H1 (cell line): ENCODE results near the gene ZNF318. TPM values are rescaled to one million over a fixed set of nuclear protein-coding genes. Genes with fewer than 3 reads are reported as not detected.

Experiments
- CTCF ChIA-PET: fragments of 300-600 bp; sonication (Branson Sonifier 250); formaldehyde crosslinking; loops from one replicate; lab custom pipeline; 2021; ENCODE audit not compliant: partially characterized antibody; lab: Charles Lee
- POLR2A ChIA-PET: fragments of 300-600 bp; sonication (Branson Sonifier 250); formaldehyde crosslinking; loops from one replicate; lab custom pipeline; 2021; ENCODE audit warnings: inconsistent platforms; ENCODE audit not compliant: partially characterized antibody; lab: Charles Lee
- DNase-seq, 2 experiments: peaks; one replicate each; pipeline versions ENCODE4 v3.0.0 to v3.0.0-alpha.2; 2010 to 2022; ENCODE audit warnings: low spot score in 2 of 2, low read depth in 1 of 2, mixed read lengths in 1 of 2
- FAIRE-seq: peaks from 2 replicates; lab custom pipeline; 2011; peaks lifted over from hg19 to GRCh38; lab: Jason Lieb, UNC
- H2AFZ ChIP-seq: 2 replicates; pipeline ENCODE4 v1.8.1; 2012; ENCODE audit warnings: low read length, inconsistent platforms
- H2AK5ac ChIP-seq: 2 replicates; pipeline ENCODE4 v1.6.1; 2013; ENCODE audit warnings: low read depth, low read length
- H2BK120ac ChIP-seq: replicated peaks from 2 replicates; pipeline ENCODE3; 2013; ENCODE audit warnings: low read depth, low read length, inconsistent platforms
- H2BK12ac ChIP-seq: 2 replicates; pipeline ENCODE4 v1.6.1; 2013; ENCODE audit warnings: low read depth, low read length
- H2BK15ac ChIP-seq: 2 replicates; pipeline ENCODE4 v1.6.1; 2013; ENCODE audit warnings: low read length
- H2BK20ac ChIP-seq: 2 replicates; pipeline ENCODE4 v1.6.1; 2013; ENCODE audit warnings: low read length
- H2BK5ac ChIP-seq: 2 replicates; pipeline ENCODE4 v1.6.1; 2013; ENCODE audit warnings: low read depth, low read length
- H3K14ac ChIP-seq: 2 replicates; pipeline ENCODE4 v1.6.1; 2013; ENCODE audit warnings: inconsistent platforms; ENCODE audit not compliant: insufficient read length
- H3K18ac ChIP-seq: 2 replicates; pipeline ENCODE4 v1.6.1; 2013; ENCODE audit warnings: low read length; ENCODE audit errors: extremely low read depth
- H3K23ac ChIP-seq: 2 replicates; pipeline ENCODE4 v1.6.1; 2013; ENCODE audit warnings: inconsistent platforms; ENCODE audit not compliant: insufficient read length
- H3K23me2 ChIP-seq: 2 replicates; pipeline ENCODE4 v1.6.1; 2013; ENCODE audit warnings: low read depth, low read length
- H3K27ac ChIP-seq: 2 replicates; pipeline ENCODE4 v1.6.1; 2011; ENCODE audit warnings: low read depth, low read length, inconsistent platforms
- H3K27me3 ChIP-seq, 4 experiments: replicated peaks in 1 of 4; 1 replicate in 1 of 4; 2 replicates in 3 of 4; pipeline versions ENCODE4 v1.6.1 to v1.8.1; 2011 to 2013; ENCODE audit warnings: low read length in 3 of 4, mild to moderate bottlenecking in 3 of 4, inconsistent platforms in 2 of 4, mixed read lengths in 2 of 4, moderate library complexity in 1 of 4; ENCODE audit not compliant: control insufficient read depth in 3 of 4, insufficient read depth in 3 of 4; ENCODE audit errors: extremely low read depth in 1 of 4
- H3K36me3 ChIP-seq, 4 experiments: 2 replicates each; pipeline versions ENCODE4 v1.6.1 to v1.8.1; 2011 to 2013; ENCODE audit warnings: mild to moderate bottlenecking in 4 of 4, low read length in 3 of 4, moderate library complexity in 2 of 4, control low read depth in 1 of 4, inconsistent platforms in 1 of 4; ENCODE audit not compliant: insufficient read depth in 4 of 4, control insufficient read depth in 2 of 4
- H3K4ac ChIP-seq: replicated peaks from 2 replicates; pipeline ENCODE3; 2013; ENCODE audit warnings: low read length, low read depth, mixed read lengths, inconsistent platforms; ENCODE audit not compliant: insufficient read length
- H3K4me1 ChIP-seq, 4 experiments: replicated peaks in 1 of 4; 1 replicate in 1 of 4; 2 replicates in 3 of 4; pipeline versions ENCODE4 v1.6.1 to v1.8.1; 2011 to 2013; ENCODE audit warnings: low read length in 3 of 4, inconsistent platforms in 2 of 4, mixed read lengths in 1 of 4; ENCODE audit not compliant: insufficient read depth in 4 of 4, control insufficient read depth in 3 of 4
- H3K4me2 ChIP-seq, 2 experiments: 2 replicates each; pipeline versions ENCODE4 v1.6.1 to v1.8.1; 2011 to 2013; ENCODE audit warnings: low read depth in 2 of 2, low read length in 2 of 2, control low read depth in 1 of 2, inconsistent platforms in 1 of 2, mild to moderate bottlenecking in 1 of 2; ENCODE audit not compliant: insufficient read depth in 1 of 2
- H3K4me3 ChIP-seq, 4 experiments: fragments of 200-600, 300-600 bp in 1 of 4; sonication (generic), shearing (Covaris generic), sonication (Bioruptor Twin) in 1 of 4; 2 replicates each; pipeline versions ENCODE4 v1.5.1 to v1.8.1; 2011 to 2016; ENCODE audit warnings: low read length in 4 of 4, low read depth in 3 of 4, control low read depth in 2 of 4, inconsistent platforms in 2 of 4, mild to moderate bottlenecking in 2 of 4, mixed read lengths in 1 of 4, moderate library complexity in 1 of 4; ENCODE audit not compliant: insufficient read depth in 2 of 4; ENCODE audit errors: extremely low read depth in 1 of 4
- H3K56ac ChIP-seq: replicated peaks from 2 replicates; pipeline ENCODE3; 2013; ENCODE audit warnings: low read depth, mild to moderate bottlenecking, mixed read lengths, low read length, inconsistent platforms; ENCODE audit not compliant: insufficient read length
- H3K79me1 ChIP-seq: 2 replicates; pipeline ENCODE4 v1.6.1; 2013; ENCODE audit warnings: low read depth, low read length, control low read depth
- H3K79me2 ChIP-seq, 2 experiments: 2 replicates each; pipeline versions ENCODE4 v1.6.1 to v1.8.1; 2012 to 2013; ENCODE audit warnings: low read length in 2 of 2, mild to moderate bottlenecking in 2 of 2, inconsistent platforms in 1 of 2; ENCODE audit not compliant: insufficient read depth in 2 of 2, control insufficient read depth in 1 of 2
- H3K9ac ChIP-seq, 4 experiments: replicated peaks in 1 of 4; 1 replicate in 1 of 4; 2 replicates in 3 of 4; pipeline versions ENCODE4 v1.6.1 to v1.8.1; 2011 to 2013; ENCODE audit warnings: low read depth in 3 of 4, low read length in 3 of 4, control low read depth in 2 of 4, mild to moderate bottlenecking in 2 of 4, moderate library complexity in 2 of 4, inconsistent platforms in 1 of 4; ENCODE audit errors: extremely low read depth in 1 of 4
- H3K9me3 ChIP-seq, 2 experiments: 2 replicates each; pipeline versions ENCODE4 v1.6.1 to v1.8.1; 2012 to 2013; ENCODE audit warnings: mild to moderate bottlenecking in 2 of 2, moderate library complexity in 2 of 2, control low read depth in 1 of 2, inconsistent platforms in 1 of 2, low read depth in 1 of 2, low read length in 1 of 2, mixed read lengths in 1 of 2; ENCODE audit not compliant: insufficient read depth in 2 of 2
- H4K20me1 ChIP-seq, 2 experiments: replicated peaks in 1 of 2; 2 replicates each; pipeline versions ENCODE3 to v1.8.1; 2011 to 2013; ENCODE audit warnings: inconsistent platforms in 2 of 2, low read length in 2 of 2, mild to moderate bottlenecking in 1 of 2; ENCODE audit not compliant: insufficient read depth in 2 of 2, control insufficient read depth in 1 of 2
- H4K5ac ChIP-seq: 2 replicates; pipeline ENCODE4 v1.6.1; 2013; ENCODE audit warnings: low read length, low read depth, mixed read lengths, inconsistent platforms; ENCODE audit not compliant: insufficient read length
- H4K8ac ChIP-seq: 2 replicates; pipeline ENCODE4 v1.8.0; 2013; ENCODE audit warnings: mild to moderate bottlenecking, moderate library complexity, low read length, inconsistent platforms; ENCODE audit not compliant: insufficient read depth; ENCODE audit errors: extremely low read depth
- H4K91ac ChIP-seq: replicated peaks from 2 replicates; pipeline ENCODE3; 2013; ENCODE audit warnings: low read length, mixed read lengths, inconsistent platforms; ENCODE audit not compliant: insufficient read length
- BACH1 ChIP-seq: IDR thresholded peaks from 2 replicates; pipeline ENCODE4 v1.6.1; 2012; ENCODE audit warnings: low read length, improper control_type of control experiment
- CREB1 ChIP-seq: IDR thresholded peaks from 2 replicates; pipeline ENCODE4 v1.6.1; 2012; ENCODE audit warnings: inconsistent platforms
- CTCF ChIP-seq, 3 experiments: IDR thresholded peaks; 1 replicate in 2 of 3; 2 replicates in 1 of 3; pipeline versions ENCODE4 v1.5.1 to v1.6.1; 2011; ENCODE audit warnings: low read length in 3 of 3, mild to moderate bottlenecking in 3 of 3, inconsistent platforms in 2 of 3, low read depth in 1 of 3, moderate library complexity in 1 of 3; ENCODE audit not compliant: insufficient read depth in 1 of 3; ENCODE audit errors: control extremely low read depth in 1 of 3
- EZH2 ChIP-seq: fragments of 200-600 bp; sonication (generic); IDR thresholded peaks from 2 replicates; pipeline ENCODE4 v1.7.1; 2012; ENCODE audit warnings: low read depth, mild to moderate bottlenecking, moderate library complexity, low read length, inconsistent platforms; ENCODE audit not compliant: severe bottlenecking
- HDAC6 ChIP-seq: IDR thresholded peaks from one replicate; pipeline ENCODE4 v1.7.1; 2012; ENCODE audit warnings: low read depth, mild to moderate bottlenecking, inconsistent platforms, low read length, moderate library complexity
- MAX ChIP-seq: IDR thresholded peaks from 2 replicates; pipeline ENCODE4 v1.6.1; 2012; ENCODE audit warnings: inconsistent platforms
- POLR2A ChIP-seq, 2 experiments: IDR thresholded peaks; 1 replicate in 1 of 2; 2 replicates in 1 of 2; pipeline ENCODE4 v1.6.1; 2011; ENCODE audit warnings: low read depth in 2 of 2, low read length in 2 of 2, mild to moderate bottlenecking in 2 of 2; ENCODE audit errors: control extremely low read depth in 1 of 2
- RNF2 ChIP-seq: fragments of 200-900, 300-1000 bp; sonication (generic); IDR thresholded peaks from 2 replicates; pipeline ENCODE4 v1.7.1; 2016; ENCODE audit warnings: borderline replicate concordance, low read depth, mild to moderate bottlenecking, antibody characterized with exemption, low read length; ENCODE audit not compliant: poor library complexity, severe bottlenecking; ENCODE audit errors: missing control alignments
- SIX5 ChIP-seq: IDR thresholded peaks from 2 replicates; pipeline ENCODE4 v1.6.1; 2011; ENCODE audit warnings: mild to moderate bottlenecking, low read depth, low read length
- USF2 ChIP-seq: IDR thresholded peaks from 2 replicates; pipeline ENCODE4 v1.6.1; 2011; ENCODE audit warnings: low read length, improper control_type of control experiment
- YY1 ChIP-seq: IDR thresholded peaks from 2 replicates; pipeline ENCODE4 v1.6.1; 2011; ENCODE audit warnings: low read depth, mild to moderate bottlenecking, low read length
- WGBS, 2 experiments: shearing (Covaris generic) in 1 of 2; methylation state at CpG; one replicate each; pipeline versions ENCODE4 v1.1.6 to v1.1.7; 2013 to 2015; ENCODE audit warnings: low lambda C conversion rate in 2 of 2, mixed read lengths in 2 of 2, inconsistent platforms in 1 of 2, low coverage in 1 of 2, missing lambda C conversion rate in 1 of 2; ENCODE audit not compliant: insufficient replicate concordance in 2 of 2, insufficient coverage in 1 of 2, insufficient read length in 1 of 2; ENCODE audit errors: extremely low coverage in 1 of 2, missing lambda C conversion rate in 1 of 2; 5-methylcytosine and 5-hydroxymethylcytosine counted together
- polyA plus RNA-seq, 7 experiments: library from polyadenylated mRNA; depleted of rRNA in 3 of 7; stranded (reverse) in 5 of 7; unstranded in 2 of 7; fragments of >200 nt in 5 of 7; fragments of 200-250 nt in 2 of 7; gene quantifications; 1 replicate in 5 of 7; 2 replicates in 1 of 7; 4 replicates in 1 of 7; pipeline versions ENCODE4 v1.2.1 to v1.2.3, GENCODE V29; 2011 to 2013; ENCODE audit warnings: missing spikeins in 2 of 7, mixed read lengths in 2 of 7
- total RNA-seq: library from RNA; stranded (reverse); fragmentation: NEBNext Ultra II Directional; extraction: Animal tissue kit (Norgen Biotek cat#: 25700); gene quantifications from 2 replicates; pipeline ENCODE4 v1.2.1, GENCODE V29; 2021

ZNF318 gene
- total and polyA plus RNA-seq, 2 of the 8 experiments (the other 6 are each of a cell fraction or from before 2014, with no cell fraction given): 10.2 to 22.1 TPM

GRCh38 chr6:43402820-43403219 is 33.4 kb upstream of the ZNF318 start:
- Histone ChIP-seq H3K23me2 (no peaks in the 10 kb centered on the region), H2BK5ac (no peak overlapping the region), H3K56ac (no peak overlapping the region), H3K79me1 (no peaks in the 10 kb centered on the region), H4K8ac (no peak overlapping the region), H3K23ac (no peak overlapping the region), H4K5ac (no peak overlapping the region), H3K79me2 (no peaks in the 10 kb centered on the region), H3K36me3 (no peaks in the 10 kb centered on the region), H2BK12ac (no peak overlapping the region), H2AFZ (no peak overlapping the region), H3K4ac (no peak overlapping the region), H3K18ac (no peak overlapping the region), H3K9me3 (no peaks in the 10 kb centered on the region), H3K27ac (no peak overlapping the region), H3K4me1 (no peaks in the 10 kb centered on the region), H3K14ac (no peak overlapping the region), H3K4me2 (no peak overlapping the region), H3K9ac (no peak overlapping the region), H2BK15ac (no peak overlapping the region), H4K91ac (no peak overlapping the region), H2BK120ac (no peak overlapping the region), H4K20me1 (no peaks in the 10 kb centered on the region), H3K4me3 (no peak overlapping the region), H2BK20ac (no peak overlapping the region), H3K27me3 (no peaks in the 10 kb centered on the region), H2AK5ac (no peak overlapping the region)
- WGBS, 2 experiments: 67% methylated on average over 1 of the region's 1 CpG; no CpG with 5 or more reads in 1 of the 2 experiments
- no peak for FAIRE-seq
- ChIA-PET CTCF (interaction anchor here (0.6 to 1.6 kb wide), 3 partner anchors 10 to 81 kb away, joined by 3 to 6 read pairs (median 3); no protein-coding TSS in a partner anchor), POLR2A (no interaction called here)
- DNase-seq: no peak
- TF ChIP-seq MAX: no peak
- no peak for TF ChIP-seq HDAC6
- TF ChIP-seq SIX5: no peak
- TF ChIP-seq CTCF (IDR thresholded peaks at IDR 0.05; ENCODE audit: control extremely low read depth in 1 of 3, insufficient read depth in 1 of 3, low read depth in 1 of 3, low read length in 3 of 3): no peak
- TF ChIP-seq EZH2: no peak
- no peak for TF ChIP-seq BACH1
- no peak for TF ChIP-seq YY1
- TF ChIP-seq USF2: no peak
- no peak for TF ChIP-seq RNF2
- TF ChIP-seq POLR2A (IDR thresholded peaks at IDR 0.05; ENCODE audit: control extremely low read depth in 1 of 2, low read depth in 2 of 2, low read length in 2 of 2): no peak
- no peak for TF ChIP-seq CREB1
